ENCODE measurements around the gene PRKCD.
"Not testable (repeated sequence)": the region's sequence is repeated elsewhere in the genome, so short reads cannot be mapped to it uniquely, and the experiment has no call there.

- TF ChIP-seq CTCF (conservative IDR thresholded peaks at IDR 0.05; ENCODE audit: low read length); EZH2phosphoT487 (IDR thresholded peaks at IDR 0.05; ENCODE audit: borderline replicate concordance, low read depth, low read length): not testable (repeated sequence)
Measured at GRCh38 chr3:53151086-53151438, 9.9 kb upstream of the PRKCD start.
